NCI-H748 (cell line): ENCODE results near the gene IL26.

ENCODE experiments used
- DNase-seq: peaks from one replicate; lab custom pipeline; 2025; ENCODE audit not compliant: unreplicated experiment; lab: John Stamatoyannopoulos, UW

The IL26 gene

GRCh38 chr12:68158432-68158831, 67.2 kb downstream of the IL26 start:
- DNase-seq, result peak; percentile 44

DNA sequence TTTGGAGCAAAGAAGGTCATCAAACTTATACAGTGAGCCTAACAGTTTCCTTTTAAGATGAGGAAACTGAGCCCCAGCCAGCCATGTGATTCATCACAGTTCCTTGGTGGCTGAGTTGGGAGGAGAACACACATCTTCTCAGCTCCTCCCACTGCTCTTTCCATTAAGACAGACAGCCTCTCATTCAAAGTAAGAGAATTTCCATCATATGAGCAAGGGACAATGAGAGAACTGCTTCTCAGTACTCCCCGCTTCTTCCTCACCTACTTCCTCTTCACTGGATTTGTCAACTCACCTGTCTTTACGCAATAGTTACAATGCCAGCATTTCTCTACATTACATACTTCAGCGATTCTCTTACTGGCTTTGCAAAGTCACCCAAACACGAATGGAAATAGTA, 68.2 kb downstream of the IL26 start:
- DNase-seq, result no peak

GRCh38 chr12:68156636-68157035, 69.0 kb downstream of the IL26 start:
- DNase-seq, result no peak

DNA sequence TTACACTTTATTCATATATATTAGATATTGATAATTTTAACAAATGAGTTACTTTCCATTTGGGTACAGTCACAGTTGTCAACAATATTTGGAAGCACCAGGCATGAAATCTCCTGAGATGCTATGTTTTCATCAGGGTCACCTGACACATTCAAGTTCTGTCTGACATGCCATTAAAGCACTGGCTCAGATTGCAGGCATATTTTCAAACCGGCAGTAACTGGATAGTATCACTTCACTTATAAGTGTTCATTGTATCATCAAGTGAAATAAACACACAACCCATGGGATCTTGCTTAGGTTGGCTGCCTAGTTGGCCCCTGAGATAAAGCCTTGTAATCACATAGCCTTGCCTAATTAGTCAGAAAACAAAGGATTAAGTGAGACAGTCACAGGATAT, 70.8 kb downstream of the IL26 start:
- no peak for DNase-seq
